Measurements from ENCODE around the gene GPR137B.

DNA sequence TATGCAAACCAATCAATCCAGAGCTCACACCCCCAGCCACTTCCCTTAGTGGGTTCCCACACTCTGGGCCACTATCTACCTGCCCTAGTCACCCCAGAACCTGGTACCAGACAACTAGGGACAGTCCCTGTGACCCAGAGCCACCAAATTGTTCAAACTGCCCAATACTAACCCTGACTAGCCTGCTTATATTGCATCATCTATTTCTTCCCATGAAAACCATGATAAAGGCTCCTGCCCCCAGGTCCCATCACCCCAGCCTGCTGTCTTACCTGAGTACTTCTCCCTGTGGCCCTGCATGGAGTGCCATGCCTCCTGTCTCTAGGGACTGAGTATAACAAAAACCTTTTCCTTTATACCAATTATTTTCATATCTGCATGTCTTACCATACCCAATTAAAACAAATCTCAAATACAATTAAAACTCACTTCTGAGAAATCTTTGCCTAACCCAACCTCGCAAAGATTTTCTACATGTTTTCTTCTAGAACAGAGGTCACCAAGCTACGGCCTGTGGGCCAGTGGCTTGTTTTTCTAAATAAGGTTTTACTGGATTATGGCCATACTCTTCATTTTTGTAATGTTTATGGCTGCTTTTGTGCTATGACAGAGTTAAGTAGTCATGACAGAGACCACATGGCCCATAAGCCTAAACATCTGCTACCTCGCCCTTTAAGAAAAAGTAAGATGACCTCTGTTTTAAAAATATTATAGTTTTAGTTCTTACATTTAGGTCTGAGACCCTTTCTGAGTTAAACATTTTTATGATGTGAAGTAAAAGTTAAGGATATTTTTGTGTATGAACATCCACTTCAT is 46.4 kb upstream of the GPR137B start:
- TF ChIP-seq, protein P1, sequence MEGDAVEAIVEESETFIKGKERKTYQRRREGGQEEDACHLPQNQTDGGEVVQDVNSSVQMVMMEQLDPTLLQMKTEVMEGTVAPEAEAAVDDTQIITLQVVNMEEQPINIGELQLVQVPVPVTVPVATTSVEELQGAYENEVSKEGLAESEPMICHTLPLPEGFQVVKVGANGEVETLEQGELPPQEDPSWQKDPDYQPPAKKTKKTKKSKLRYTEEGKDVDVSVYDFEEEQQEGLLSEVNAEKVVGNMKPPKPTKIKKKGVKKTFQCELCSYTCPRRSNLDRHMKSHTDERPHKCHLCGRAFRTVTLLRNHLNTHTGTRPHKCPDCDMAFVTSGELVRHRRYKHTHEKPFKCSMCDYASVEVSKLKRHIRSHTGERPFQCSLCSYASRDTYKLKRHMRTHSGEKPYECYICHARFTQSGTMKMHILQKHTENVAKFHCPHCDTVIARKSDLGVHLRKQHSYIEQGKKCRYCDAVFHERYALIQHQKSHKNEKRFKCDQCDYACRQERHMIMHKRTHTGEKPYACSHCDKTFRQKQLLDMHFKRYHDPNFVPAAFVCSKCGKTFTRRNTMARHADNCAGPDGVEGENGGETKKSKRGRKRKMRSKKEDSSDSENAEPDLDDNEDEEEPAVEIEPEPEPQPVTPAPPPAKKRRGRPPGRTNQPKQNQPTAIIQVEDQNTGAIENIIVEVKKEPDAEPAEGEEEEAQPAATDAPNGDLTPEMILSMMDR (IDR thresholded peaks at IDR 0.05; ENCODE audit: poor library complexity) = no peak
- TF ChIP-seq EZH2 (IDR thresholded peaks at IDR 0.05; ENCODE audit: borderline replicate concordance) = no peak

Data from hepatocyte (in vitro differentiated cells).